Endometrial microvascular endothelial cells (primary cell): ENCODE data around the gene ZC3H13. TPM values are rescaled to one million over a fixed set of nuclear protein-coding genes. Genes with fewer than 3 reads are reported as not detected.

Source experiments
- in situ Hi-C: cut with HindIII; loops from 2 replicates; pipeline ENCODE4 v1.10.0; 2017; ENCODE audit warnings: low sequenced_read_pairs, low pct_unique_long_range_greater_than_20kb; ENCODE audit errors: inconsistent ontology term
- total RNA-seq: library from RNA; depleted of rRNA; stranded (reverse); fragments of >200 nt; gene quantifications from one replicate; pipeline ENCODE4 v1.2.3, GENCODE V29; 2015; ENCODE audit errors: inconsistent ontology term

Gene ZC3H13
- total RNA-seq, 1 donor from 2014 or later, result 8.5 TPM

- in situ Hi-C loops, result no loop called here
Measured at GRCh38 chr13:46071590-46072249, 19.2 kb upstream of the ZC3H13 start.

- in situ Hi-C loops, result no loop called here
Measured at GRCh38 chr13:46063292-46063691, 10.7 kb upstream of the ZC3H13 start.

DNA sequence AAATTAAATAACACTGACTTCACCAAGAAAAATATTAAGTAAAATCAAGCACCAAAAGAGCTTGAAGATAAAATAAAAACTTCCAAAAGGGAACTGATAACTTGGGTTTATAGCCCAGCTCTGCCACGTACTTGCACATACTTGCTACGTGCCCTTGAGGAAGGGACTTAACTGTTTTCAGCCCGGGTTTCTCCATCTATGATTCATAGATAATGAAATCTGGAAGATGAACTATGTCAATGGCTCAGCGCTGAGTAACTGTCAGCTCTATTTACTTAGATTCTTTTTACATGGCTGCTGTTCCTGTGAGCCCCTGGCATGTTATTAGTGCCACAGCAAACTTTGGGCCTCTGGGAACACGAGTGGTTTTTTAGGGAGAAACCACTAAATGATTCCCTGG is 9.6 kb upstream of the ZC3H13 start:
- in situ Hi-C loops, result no loop called here

GRCh38 chr13:46059405-46059804 is 6.9 kb upstream of the ZC3H13 start:
- in situ Hi-C loops, result no loop called here

GRCh38 chr13:46058268-46058667 is 5.7 kb upstream of the ZC3H13 start:
- in situ Hi-C loops, result no loop called here

DNA sequence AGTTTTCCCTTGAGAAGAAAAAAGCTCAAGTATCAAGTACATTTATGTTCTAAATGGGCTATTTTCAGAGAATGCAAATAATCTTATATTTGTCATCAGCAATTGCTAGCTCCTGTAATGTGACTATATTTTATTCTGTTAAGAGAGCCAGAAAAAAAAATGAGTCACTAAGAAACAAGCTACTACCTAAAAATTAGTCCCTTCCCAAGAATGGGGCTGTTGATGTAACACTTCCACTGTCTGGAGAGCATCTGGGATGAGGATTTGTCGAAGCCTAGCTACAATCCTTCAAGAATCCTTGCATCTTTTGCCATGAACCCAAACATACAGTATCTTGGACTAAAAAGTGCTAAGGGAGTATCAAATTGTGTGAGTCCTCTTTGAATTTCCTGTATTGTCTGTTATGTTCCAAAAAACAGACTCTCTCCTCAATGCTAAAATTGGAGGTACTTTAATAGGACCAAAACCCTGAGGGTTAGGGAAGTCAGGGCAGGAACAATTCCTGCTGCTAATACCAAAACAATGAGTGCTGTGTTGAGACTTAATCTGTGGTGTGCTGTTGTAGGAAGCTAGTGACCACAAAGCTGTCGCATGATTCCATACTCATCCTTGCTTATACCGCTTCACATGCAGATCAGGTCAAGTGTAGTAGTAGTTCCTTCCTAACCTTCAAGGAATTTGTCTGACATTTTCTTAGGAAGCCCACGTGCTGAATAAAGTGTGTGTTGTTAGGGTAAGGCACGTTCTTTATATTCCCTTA is 4.9 kb upstream of the ZC3H13 start:
- in situ Hi-C loops, result no loop called here

DNA sequence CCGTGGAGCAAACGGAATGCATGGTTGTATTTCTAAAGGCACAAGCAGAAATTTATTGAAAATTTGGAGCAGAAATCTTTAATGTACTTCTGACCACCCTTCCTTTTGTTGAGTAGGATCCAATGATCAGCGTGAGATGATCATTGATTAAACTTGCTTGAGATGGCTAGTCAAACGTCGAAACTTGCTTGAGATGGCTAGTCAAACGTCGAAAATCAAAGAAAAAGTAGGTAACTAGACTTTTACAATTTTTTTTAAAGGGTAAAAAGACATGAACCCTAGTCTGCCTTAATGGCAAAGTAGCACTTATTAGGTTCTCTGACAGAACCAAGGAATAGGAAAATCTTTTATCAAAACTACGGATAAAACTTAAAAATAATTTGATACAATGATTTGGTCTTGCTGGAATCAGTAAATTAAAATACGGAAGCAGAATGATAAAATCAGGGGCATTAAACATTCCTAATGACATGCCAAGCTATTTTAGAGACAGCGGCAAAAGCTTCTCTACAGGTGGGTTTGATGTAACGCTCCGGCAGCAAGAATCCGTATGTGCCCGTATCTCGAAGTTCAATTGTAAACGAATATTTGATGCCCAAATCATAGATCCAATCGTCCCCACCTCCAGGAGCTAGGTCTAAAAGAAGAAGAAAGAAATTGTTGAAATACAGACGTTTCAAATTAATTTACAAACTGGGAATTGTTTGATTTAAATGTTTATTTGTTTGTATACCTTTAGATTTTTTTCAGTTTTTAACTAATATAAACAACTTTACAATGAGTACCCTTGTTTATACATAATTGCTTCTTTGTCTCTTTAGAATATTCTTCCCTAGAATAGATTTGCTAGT is 841 bp upstream of the ZC3H13 start:
- in situ Hi-C loops, result no loop called here

GRCh38 chr13:46051968-46052318 is 603 bp downstream of the ZC3H13 start:
- in situ Hi-C loops, result no loop called here

DNA sequence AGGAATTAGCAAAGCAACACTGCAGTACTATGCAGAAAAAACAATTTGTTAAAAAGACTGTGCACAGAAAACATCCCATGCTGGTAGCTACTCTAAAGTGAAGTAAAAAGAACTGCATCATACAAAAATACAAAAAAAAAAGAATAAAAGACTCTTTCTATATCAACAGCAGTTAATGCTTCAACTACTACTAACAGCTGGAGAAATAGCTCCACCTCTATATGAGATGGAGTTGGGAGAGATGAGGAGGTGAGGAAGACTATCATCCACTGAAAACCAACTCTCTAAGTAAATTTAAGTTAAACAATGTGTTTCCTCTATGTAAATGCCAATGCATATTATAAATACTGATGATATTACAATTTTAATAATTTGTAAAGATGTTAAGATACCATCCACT is 1.8 kb downstream of the ZC3H13 start:
- in situ Hi-C loops, result no loop called here

GRCh38 chr13:46045424-46045823 is 7.1 kb downstream of the ZC3H13 start:
- in situ Hi-C loops, result no loop called here

DNA sequence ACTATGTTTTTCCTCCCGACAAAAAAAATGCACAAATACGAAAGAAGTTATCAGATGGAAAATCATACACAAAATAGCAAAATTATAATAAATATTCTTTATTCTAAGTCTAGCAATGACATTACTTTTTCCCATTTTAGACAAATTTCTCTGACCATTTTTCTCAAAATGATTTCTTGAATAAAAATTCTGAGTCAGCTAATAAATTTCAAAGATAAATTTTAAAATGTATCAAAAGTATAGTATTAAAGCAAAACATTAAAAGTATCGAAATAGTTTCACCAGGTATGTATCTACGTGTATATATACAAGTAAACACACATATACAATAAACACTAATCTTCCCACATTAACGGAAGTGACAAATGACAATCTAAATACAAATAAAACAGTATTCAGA is 8.9 kb downstream of the ZC3H13 start:
- in situ Hi-C loops, result no loop called here

DNA sequence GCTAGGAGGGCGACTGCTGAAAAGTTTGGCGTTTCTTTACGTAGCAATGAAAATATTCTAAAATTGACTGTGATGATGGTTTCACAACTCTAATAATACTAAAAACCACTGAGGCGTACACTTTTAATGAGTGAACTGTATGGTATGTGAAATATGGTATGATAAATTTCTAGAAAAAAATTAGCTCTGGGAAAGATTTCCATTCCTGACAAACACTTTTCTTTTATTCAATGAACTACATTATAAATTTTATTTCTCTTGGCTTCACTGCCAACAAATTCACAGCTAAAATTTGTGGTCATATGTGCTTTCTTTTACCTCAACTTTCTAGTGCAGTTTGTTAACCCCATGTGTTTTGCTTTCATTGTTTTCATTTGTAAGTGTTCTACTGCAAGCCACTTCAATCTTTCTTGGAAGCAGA is 11.1 kb downstream of the ZC3H13 start:
- in situ Hi-C loops, result no loop called here

DNA sequence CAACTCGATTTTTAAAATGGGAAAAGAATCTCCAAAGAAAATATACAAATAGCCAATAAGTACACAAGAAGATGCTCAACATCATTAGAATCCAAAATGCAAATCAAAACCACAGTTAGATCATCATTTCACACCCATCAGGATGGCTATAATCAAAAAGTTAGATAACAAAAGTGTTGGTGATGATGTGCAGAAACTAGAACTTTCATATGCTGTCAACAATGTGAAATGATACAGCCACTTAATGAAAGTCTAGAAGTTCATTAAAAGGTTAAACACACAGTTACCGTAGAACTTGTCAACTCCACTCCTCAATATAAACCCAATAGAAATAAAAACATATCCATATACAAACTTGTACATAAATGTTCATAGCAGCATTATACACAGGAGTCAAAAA is 11.8 kb downstream of the ZC3H13 start:
- in situ Hi-C loops, result no loop called here

- in situ Hi-C loops, result no loop called here
Measured at GRCh38 chr13:46039411-46040182, 12.9 kb downstream of the ZC3H13 start.

- in situ Hi-C loops, result no loop called here
Measured at GRCh38 chr13:46038296-46038695, 14.2 kb downstream of the ZC3H13 start.

DNA sequence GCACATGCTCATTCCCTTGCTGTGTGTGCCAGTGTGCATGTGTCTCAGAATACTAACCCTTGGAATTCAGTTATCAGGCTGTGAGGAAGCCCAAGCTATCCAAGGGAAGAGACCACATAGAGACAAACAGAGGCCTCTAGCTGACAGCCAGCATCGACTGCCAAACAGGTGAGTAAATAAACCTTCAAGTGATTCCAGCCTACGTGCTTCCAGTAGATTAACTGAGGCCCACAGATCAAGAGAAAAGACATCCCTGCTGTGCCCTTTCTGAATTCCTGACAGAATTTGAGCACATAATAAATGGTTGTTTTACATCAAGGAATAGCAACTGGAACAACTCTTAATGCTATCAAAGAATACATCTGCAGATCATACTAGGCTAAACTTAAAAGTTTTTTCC is 17.5 kb downstream of the ZC3H13 start:
- in situ Hi-C loops, result no loop called here

DNA sequence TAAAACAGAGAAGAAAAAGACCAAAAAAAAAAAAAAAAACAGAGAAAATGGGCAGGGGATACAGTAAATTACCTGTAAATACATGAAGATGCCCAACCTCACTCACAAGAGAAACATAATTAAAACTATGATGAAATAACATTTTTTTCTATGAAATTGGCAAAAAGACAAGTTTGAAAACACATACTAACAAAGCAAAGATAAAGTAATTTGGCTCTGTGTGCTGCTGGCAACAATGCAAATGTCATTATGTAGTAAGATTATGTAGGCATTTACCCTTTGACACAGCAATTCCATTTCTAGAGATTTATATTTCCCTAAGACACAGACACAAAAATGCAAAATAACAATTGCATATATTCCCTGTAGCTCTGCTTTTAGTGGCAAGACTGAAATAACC is 20.2 kb downstream of the ZC3H13 start:
- in situ Hi-C loops, result no loop called here

GRCh38 chr13:46031581-46032263 is 20.8 kb downstream of the ZC3H13 start:
- in situ Hi-C loops, result no loop called here

- in situ Hi-C loops, result no loop called here
Measured at GRCh38 chr13:46025157-46025556, 27.4 kb downstream of the ZC3H13 start.
